ENCODE results near the gene LARGE1.

The LARGE1 gene

DNA sequence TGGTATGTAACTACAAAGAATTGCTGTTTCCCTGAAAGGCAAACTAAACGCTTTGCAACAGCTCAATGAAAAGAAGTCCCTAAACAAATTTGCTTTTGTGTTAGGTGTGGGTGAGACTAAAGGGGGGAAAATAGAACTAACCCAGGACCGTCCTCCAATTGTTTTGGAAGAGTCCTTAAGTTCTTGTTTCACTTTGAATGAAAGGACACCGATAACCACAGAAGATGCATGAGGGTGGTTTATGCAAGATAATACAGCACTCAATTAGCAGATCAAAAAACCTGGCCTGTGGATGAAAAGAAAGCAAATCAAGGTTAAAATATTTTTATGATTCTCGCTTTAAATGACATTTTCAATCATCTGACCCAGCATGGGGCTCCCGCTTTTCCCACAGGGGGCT, 557.6 kb downstream of the LARGE1 start:
- no peak for DNase-seq (ENCODE audit: low spot score)

GRCh38 chr22:33361581-33361980, 558.7 kb downstream of the LARGE1 start:
- no peak for DNase-seq (ENCODE audit: low spot score)

DNA sequence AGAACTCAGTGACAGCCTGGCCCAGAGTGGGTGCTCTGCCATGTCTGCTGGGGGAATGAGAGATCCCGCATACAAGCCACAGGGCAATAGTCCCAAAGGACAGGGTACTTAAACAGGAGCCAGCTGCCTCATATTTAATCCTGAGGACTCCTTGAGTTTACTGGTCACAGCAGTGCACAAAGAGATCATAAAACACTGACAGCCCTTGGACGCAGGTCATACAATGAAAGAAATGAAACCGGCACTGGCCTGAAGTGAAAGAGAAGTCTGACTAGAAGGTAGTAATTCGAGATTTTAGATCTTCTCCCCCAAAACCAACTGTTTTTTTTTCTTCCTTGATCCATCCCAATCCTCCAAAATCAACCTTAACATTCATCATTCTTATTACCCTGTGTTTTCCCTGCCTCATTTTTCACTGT, 562.3 kb downstream of the LARGE1 start:
- no peak for DNase-seq (ENCODE audit: low spot score)

DNA sequence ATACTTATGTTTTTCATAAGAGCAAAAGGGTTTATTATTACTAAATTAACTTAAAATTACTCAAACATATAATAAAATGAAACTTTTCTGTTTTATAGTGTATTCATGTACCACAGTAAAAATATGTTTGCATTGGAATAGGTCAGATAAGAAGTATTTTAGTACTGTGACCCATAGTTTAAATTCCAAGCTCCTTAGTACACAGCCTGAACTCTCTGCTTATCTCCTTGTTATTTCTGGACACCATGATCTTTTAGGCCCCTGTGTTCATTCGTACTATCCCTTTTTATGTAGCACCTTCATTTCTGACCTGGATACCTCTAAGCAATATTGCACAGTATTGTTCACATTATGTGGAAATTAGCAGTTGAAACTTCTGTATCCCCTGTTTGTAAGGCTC, 565.3 kb downstream of the LARGE1 start:
- DNase-seq (ENCODE audit: low spot score), result no peak

GRCh38 chr22:33353502-33353901, 566.8 kb downstream of the LARGE1 start:
- no peak for DNase-seq (ENCODE audit: low spot score)

GRCh38 chr22:33352768-33353167, 567.5 kb downstream of the LARGE1 start:
- no peak for DNase-seq (ENCODE audit: low spot score)

- no peak for DNase-seq (ENCODE audit: low spot score)
Observed at GRCh38 chr22:33350961-33351360, 569.3 kb downstream of the LARGE1 start.

DNA sequence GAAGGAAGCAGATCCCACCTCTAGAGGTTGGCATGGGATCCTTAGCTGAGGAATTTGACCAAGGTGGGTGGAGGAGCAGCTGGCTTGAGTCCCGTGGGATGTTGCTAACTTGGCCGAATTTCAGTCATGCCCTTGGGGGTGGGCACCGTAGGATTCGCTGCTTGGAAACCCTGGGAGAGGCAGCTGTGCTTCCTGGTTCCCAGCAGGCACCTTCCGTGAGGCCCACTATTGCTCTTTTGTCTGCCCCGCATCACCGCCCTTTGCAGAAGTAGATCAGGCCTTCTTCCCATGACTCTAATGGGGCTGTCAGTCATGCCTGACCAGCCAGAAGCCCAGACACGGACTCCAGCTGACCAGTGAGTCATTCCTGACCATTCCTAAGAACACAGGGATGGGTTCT, 569.8 kb downstream of the LARGE1 start:
- no peak for DNase-seq (ENCODE audit: low spot score)

DNA sequence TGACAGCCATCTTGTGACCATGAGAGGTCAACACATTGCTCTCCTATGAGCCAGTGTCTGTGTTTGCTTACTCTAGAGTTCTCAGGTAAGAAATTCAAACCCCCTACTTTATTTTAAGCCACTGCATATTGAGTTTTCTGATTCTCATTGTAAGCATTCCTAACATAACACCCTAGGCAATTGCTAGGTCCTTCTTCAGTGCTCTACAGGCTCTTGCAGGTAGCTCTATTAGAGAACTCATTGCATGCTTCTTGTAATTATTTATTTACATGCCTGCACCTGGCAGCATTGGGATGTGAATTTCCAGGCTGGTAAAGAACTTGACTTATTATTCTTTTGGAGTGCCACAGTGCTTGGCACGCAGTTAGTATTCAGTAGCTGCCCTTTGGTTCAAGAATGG, 573.3 kb downstream of the LARGE1 start:
- DNase-seq (ENCODE audit: low spot score), result no peak

DNA sequence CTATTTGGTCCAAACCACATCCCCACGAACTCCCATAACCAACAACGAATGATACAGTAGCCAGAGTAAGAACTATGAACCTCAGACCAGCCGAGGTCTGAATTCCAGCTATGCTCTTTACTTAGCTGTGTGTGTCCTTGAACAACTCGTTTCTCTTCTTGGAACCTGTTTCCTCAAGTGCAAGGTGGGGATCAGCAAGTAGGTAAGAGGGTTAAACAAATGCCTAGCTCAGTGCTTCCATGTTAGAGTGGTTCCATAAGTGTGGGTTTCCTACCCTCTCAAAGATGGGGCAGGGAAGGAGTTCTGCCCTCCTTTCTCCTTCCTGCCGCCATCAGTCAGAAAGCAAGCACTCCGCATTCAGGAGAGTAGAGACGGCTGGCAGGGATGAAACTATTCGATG, 578.7 kb downstream of the LARGE1 start:
- DNase-seq (ENCODE audit: low spot score), result no peak

- DNase-seq (ENCODE audit: low spot score), result no peak
Observed at GRCh38 chr22:33337524-33337923, 582.8 kb downstream of the LARGE1 start.

GRCh38 chr22:33335611-33336279, 584.5 kb downstream of the LARGE1 start:
- no peak for DNase-seq (ENCODE audit: low spot score)

GRCh38 chr22:33332538-33332937, 587.7 kb downstream of the LARGE1 start:
- no peak for DNase-seq (ENCODE audit: low spot score)

DNA sequence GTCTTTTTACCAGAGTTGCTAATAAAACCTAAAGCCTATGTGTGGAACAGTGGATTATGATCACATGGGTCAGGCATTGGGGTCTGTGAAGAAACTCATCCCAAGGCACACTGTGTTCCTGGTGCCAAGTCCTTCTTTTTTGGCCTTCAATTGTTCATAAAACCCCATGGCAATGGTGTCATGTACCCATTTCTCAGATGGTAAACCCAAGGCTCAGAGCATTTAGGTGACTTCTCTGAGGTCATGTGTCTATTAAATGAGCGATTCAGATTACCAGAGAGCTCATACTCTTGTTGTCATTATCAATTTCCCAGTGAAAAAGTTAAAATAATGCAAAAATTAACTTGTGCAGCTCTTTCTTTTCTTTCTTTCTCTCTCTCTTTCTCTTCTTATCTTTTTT, 589.3 kb downstream of the LARGE1 start:
- no peak for DNase-seq (ENCODE audit: low spot score)

- DNase-seq (ENCODE audit: low spot score), result no peak
Observed at GRCh38 chr22:33330534-33330933, 589.7 kb downstream of the LARGE1 start.

DNA sequence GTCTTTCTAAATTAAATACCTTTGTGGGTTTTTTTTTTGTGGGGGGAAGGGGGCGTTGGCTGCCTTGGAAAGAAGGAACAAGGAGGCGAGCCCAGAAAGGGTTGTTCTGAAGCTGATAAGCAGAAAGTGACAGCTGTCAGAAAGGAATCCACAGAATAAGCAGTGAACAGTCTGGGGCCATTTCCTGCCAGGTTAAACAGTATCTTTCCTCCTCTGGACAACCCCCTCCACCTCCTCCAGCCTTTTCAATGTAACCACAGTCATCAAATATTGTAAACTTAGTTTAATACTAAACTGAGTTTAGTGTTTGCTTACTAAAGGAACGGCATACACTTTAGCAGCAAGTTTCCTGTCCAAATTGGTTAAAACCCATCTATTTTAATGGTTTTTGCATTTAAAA, 590.9 kb downstream of the LARGE1 start:
- DNase-seq (ENCODE audit: low spot score), result no peak

DNA sequence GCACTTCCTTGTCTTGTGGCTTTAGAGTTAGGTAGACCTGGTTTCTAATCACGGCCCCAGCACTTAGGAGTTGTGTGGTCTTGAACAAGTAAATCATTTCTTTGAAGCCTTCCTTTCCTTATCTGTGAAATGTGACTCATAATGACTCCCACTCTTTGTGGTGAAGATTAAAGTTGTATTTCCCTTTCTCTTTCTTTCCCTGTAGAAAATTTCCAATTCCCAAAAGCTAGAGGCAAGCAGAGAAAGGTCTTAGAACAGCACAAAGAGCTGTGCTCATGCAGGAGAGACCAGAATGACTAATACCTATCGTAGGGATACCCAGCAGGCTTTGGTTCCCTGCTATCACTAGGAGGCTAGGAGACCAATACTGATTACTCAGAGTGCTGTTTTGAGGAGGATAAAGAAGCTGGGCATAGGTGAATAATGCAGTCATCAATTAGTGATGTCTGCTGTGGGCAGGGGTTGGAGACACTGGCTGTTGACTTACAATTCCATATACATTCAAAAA, 591.4 kb downstream of the LARGE1 start:
- DNase-seq (ENCODE audit: low spot score), result no peak

DNA sequence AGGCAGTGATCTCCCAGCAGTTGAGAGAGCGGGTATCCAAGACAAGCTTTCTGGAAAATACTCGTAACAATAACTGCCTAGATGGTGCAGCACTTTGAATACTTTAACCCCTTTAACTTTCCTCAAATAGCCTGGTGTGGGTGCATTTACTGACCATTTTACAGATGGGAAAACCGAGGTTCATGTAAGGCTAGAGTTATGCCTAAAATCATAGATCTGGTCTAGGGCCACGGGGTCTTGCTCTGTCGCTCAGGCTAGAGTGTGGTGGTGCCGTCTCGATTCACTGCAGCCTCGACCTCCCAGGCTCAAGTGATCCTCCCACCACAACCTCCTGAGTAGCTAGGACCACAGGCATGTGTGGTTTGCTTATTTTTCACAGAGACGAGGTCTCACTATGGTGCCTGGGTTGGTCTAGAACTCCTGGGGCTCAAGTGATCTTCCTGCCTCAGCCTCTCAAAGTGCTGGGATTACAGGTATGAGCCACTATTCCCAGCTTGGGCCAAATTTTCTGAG, 592.9 kb downstream of the LARGE1 start:
- DNase-seq (ENCODE audit: low spot score), result no peak

- DNase-seq (ENCODE audit: low spot score), result no peak
Observed at GRCh38 chr22:33326540-33327295, 593.6 kb downstream of the LARGE1 start.

DNA sequence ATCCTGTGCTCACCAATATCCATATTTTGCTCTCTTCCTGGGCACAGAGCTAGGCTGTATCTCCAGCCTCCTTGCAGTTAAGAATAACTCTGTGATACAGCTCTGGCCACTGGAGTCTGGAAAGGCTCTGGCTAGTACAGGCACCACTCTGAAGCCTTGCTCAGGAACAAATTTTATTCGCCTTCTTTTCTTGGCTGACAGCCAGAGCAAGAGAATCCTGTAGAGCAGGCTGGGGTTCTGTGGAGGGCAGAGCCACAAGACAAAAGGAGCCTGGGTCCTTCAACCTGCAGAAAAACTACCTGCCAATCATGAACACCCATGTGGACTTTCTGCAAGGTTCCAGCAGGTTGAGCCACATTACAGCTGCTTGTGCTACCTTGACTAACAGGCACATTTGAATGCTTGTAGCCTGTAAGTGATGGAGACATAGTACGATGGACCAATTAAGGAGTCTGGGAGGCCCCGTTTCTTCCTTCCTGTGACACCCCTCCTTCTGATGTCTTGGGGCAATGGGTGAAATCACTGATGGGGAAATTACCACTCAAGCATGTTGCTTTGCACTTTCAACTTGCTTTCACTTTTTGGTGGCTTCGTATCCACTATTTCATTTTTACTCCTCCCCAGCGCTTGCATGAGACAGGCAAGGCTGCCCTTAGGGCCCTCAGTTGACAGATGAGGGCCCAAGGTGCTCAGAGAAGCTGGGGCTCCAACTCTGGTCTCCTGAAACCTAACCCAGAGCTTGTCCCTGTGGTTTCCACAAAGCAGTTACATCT, 594.9 kb downstream of the LARGE1 start:
- no peak for DNase-seq (ENCODE audit: low spot score)

DNA sequence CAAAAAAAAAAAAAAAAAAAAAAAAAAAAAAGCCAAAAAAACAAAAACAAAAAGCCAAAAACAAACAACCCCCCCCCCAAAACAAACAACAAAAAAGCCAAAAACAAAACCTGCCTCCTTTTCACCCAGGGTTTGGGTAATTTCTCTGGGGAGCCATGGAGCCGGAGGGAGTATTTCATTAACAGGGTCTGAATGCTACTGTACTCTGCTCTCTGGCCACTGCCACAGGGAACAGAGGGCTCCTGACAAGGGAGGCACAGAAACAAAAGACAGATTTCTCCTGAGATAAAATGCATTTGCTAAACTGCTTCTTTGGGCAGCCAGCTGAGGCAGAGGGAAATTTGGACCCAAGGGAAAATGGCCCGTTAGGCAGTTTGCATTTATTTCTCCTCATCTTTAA, 596.0 kb downstream of the LARGE1 start:
- no peak for DNase-seq (ENCODE audit: low spot score)

GRCh38 chr22:33321466-33321865, 598.8 kb downstream of the LARGE1 start:
- DNase-seq (ENCODE audit: low spot score), result no peak

DNA sequence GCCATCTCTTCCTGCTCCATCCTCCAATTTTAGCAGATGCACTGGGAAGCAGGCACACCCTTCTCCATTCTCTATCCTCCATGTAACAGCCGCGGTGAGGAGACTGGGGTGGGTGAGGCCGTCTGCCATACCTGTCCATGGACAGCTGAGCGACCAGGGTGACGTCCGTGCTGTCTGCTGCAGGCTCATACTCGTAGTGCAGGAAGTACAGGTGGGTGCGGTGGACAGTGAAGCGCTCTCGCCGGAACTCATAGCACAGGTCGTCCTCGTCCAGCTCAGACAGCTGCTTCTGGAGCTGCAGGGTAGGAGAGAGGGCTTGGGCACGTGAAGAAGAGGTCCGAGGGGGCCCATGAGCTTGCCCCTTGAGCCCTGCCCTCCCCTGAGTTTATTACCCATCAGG, 604.3 kb downstream of the LARGE1 start:
- no peak for DNase-seq (ENCODE audit: low spot score)

Measured in HuH-7 (cell line).